Skin epidermis (tissue), 12 donors: ENCODE results near the gene CTNNA1.

Experiments used
- H3K27ac ChIP-seq, 21 experiments: fragments of 200-600 bp; sonication (generic) in 11 of 21; one replicate each; pipeline ENCODE4 v1.5.0; 2020; ENCODE audit warnings: mild to moderate bottlenecking in 3 of 21, inconsistent platforms in 2 of 21, moderate library complexity in 2 of 21
- H3K4me3 ChIP-seq, 7 experiments: fragments of 200-600 bp; sonication (generic) in 2 of 7; one replicate each; pipeline ENCODE4 v1.5.0; 2020; ENCODE audit warnings: inconsistent platforms in 2 of 7, mild to moderate bottlenecking in 2 of 7, moderate library complexity in 1 of 7

The CTNNA1 gene

DNA sequence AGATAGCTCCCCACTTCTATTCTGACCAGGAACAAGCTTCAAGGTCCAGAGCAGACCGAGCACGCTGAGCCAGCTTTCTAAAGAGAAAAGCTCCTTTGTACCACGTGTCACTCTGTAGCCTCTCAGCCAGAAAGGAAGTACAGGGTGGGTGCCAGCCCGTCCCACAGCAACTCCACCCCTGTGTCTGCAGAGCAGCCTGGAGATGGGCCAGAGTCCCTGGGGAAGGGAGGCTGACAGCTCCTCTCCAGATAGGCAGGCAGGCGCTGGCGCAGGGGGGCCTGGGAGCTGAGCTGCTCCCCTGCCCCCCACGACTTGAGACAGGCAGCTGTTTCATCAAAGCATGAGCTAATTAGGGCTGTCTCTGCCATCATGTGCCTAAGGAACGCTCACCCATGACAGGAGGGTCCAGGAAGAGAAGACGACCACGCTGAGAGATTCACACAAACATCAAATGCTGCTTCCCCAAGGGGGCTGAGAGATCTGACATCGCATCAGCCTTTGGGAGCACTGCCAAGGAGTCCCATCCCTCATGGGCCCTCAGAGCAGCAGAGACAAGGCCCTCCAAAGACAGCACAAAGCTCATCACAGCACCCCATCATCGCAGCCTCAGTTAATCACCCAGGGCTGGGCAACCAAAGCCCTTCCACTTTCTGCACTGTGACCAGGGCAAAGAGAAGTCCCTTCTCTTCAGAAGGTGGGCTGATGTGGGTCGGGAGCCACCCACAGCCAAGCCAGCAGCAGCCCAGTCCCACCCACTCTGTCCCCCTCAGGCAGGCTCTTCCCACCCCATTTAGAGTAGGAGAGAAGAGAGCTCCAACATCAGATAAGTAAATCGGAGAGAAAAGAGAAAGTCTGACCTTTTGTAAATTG is 200.4 kb downstream of the CTNNA1 start:
- Histone ChIP-seq H3K27ac (peak overlapping the region in 10 of 21 experiments; percentile 4 to 70 (median 40)), H3K4me3 (no peak overlapping the region)

DNA sequence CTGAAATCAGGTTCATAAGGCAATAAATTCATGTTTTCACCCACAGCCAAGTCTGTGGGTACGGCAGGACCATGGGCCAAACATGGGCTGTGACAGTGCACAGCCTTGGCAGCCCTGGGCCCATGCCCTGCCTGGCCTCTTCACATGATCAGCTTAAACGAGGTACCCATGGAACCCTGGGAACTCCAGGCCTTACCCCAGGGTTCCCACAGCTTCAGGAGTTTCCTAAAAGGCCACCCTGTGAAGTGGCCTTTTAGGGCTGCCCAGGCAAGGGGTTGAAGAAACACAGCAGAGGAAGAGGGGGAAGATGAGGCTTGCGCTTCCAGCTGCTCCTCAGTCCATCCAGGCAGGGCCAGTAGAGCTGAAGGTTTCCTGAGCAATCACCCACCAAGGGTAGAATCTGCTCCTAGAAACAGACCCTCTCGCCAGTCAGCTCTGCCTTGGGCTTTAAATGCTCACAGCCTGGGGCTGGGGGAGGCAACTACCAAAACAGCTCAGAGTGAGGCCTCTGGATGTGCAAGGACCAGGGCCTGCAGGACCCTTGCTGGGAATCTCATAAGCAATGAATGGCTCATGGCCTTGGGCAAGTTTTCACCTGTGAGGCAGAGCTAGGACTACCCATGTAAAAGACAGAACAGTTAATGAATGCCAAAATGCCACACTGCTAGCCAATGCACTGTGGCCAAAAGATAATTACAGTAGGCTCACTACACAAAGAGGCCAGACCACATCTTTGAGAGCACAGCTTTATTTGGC is 201.2 kb downstream of the CTNNA1 start:
- Histone ChIP-seq H3K4me3 (no peak overlapping the region), H3K27ac (peak overlapping the region in 5 of 21 experiments; percentile 8 to 67 (median 15))

DNA sequence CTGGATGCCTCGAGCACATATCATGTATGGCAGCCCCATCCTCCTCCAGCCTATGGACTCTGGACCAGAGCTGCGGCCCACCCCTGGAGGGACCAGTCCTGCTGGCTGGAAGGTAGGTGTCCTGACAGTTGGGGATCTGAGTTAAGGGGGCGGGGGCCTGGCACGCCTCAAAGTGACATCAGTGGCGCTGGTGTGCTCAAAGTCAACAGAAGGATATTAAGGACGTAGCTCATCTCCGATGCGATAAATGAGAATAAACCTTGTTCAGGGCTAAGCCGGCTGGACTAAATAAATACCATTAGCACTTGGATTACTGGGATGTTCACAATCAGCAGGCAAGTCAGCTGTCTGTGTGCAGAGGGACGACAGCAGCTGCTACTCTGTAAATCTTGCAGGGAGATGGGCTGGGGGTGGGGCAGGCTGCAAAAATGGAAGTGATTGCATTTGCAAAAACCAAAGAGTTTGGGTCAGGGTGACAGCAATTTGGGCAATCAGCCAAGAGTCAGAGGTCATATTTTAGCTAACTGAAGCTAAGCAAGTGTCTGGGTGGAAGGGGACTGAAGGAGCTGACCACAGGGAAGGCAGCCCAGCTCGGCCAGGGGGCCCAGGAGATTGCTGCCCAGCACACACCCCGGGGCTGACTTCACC is 201.9 kb downstream of the CTNNA1 start:
- Histone ChIP-seq H3K4me3 (no peak overlapping the region), H3K27ac (peak overlapping the region in 2 of 21 experiments; percentile 8 to 67)

DNA sequence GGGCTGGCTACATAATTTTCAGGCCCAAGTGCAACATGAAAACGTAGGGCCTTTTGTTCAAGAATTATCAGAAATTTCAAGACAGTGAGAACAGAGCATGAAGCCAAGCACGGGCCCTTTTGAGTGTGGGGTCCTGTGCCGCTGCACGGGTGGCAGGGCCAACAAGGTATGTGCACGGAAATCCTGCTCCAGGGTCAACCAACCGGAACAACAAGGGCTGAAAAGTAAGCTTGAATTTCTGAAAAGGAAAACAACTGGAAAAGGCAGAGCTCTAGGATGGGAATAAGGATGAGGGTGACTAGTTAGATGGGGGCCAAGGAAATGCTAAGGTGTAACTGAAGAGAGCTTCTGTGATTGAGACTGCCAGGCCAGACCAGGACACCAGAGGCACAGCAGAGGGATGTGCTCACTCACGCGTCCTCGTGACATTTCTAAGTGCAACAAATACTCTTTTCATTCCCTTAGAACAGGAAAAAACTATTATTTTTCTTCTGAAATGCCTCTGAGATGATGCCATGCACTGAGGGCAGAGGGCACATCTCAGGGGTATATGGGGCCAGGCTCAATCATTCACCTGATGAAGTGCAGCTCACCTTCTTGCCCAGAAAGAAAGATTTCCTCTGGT is 202.6 kb downstream of the CTNNA1 start:
- H3K27ac ChIP-seq: peak overlapping the region in 1 of 21 experiments; percentile 8

DNA sequence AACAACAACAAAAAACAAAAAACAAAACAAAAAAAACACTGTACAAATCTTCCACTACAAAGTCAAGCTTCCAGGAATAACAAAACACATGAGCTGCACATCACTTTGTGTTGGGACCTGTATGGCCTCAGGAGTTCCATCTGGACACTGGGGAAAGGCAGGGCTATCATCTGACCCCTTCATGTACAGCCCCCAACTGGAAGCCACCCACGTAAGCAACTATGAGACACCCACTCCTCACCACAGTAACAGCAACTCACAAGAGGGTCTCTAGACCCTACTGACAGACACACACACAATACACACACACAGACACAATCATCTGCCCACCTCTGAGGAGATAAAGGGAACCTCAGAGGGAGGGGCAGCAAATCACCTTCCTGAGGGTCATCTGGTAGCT is 203.6 kb downstream of the CTNNA1 start:
- Histone ChIP-seq H3K27ac (no peak overlapping the region), H3K4me3 (no peak overlapping the region)

More for the DNA sequence above, 202.6 kb downstream of the CTNNA1 start:
- H3K4me3 ChIP-seq: no peak overlapping the region

DNA sequence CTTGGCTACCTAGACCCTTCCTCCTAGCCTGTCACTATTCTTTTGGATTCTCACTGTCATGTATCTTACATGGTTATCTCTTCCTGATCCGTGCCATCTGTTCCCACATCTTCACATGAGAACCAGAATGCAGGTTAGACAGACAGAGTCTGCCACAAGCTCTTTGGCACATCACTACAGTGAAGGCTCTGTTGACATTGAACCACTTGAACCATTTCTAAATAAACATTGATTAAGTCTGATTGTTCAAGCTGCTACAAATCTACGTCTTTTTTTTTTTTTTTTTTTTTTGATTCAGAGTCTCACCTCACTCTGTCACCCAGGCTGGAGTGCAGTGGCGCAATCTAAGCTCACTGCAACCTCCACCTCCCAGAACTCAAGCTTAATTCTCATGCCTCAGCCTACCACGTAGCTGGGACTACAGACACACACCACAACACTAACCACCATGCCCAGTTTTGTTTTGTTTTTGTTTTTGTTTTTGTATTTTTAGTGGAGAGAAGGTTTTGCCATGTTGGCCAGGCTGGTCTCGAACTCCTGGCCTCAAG is 207.0 kb downstream of the CTNNA1 start:
- Histone ChIP-seq H3K27ac (no peak overlapping the region), H3K4me3 (no peak overlapping the region)

DNA sequence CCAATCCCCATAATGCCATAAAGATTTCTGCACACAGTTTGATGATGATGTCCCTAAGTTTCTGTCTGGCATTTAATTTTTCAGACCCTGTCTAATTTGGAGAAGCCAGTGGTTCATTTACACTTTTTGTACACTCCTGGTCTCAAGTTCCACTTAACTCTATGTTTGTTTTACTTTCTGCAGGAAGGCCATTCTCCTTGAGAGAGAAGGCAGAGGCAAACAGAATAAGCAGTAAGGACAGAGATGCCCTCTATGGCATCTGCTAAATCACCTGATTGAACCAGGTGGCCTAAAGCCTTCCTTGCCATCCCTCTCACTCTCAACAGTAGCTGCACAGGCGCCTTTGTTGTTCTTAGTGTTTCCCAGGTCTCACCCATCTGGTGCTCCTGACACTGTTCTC is 208.0 kb downstream of the CTNNA1 start:
- H3K4me3 ChIP-seq: no peak overlapping the region
- no peak overlapping the region for H3K27ac ChIP-seq

DNA sequence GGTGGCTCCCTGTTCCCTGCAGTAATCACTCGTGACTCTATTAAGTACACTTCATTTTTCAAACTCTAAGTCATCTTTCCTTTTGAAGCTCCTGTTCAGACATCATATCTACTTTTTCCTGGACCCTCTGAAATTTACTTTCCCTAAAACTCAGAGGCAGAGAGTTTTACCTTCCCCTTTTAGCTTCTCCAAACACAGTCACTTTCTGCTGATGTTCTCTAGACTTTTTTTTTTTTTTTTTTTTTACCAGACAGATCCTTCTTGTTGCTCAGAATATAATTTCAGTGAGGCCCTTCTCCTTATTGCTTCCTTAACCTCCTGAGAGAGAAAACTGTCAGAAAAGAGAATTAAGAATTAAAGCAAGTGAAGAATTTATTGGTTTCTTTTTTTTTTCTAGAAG is 208.5 kb downstream of the CTNNA1 start:
- Histone ChIP-seq H3K4me3 (no peak overlapping the region), H3K27ac (no peak overlapping the region)

DNA sequence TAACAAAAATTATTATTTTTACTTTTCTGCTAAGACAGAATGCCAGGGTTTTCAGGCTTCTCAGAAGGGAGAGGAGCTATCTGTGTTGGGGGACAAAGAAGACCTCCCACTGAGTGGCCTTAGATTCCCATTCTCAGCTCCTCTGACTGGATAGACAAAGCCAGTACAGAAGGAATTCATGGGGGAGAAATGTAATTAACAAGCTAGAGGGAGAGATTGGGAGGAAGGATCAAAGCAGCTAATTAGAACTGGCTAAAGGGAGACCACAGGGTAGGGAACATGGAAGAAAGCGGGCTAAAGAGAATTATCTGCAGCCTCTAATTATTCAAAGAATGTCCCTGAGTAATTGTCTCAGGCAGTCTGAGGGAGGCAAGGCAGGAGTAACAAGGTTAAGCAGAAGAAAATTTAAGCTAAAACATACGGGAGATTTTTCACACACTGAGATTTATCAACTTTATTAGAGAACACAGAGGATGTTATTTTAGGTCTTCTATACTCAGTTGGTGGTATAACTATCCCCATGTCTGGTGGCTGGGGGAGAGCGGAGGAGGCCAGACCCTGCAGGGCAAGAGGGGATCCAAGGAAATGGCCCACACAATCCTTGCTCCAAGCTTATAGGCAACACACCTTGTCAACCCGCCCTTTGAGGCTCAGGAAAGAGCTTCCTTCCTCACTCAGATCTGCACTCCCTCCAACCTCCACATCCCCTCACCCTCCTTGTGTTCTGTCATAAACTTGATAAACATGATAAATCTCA is 209.6 kb downstream of the CTNNA1 start:
- no peak overlapping the region for H3K27ac ChIP-seq

DNA sequence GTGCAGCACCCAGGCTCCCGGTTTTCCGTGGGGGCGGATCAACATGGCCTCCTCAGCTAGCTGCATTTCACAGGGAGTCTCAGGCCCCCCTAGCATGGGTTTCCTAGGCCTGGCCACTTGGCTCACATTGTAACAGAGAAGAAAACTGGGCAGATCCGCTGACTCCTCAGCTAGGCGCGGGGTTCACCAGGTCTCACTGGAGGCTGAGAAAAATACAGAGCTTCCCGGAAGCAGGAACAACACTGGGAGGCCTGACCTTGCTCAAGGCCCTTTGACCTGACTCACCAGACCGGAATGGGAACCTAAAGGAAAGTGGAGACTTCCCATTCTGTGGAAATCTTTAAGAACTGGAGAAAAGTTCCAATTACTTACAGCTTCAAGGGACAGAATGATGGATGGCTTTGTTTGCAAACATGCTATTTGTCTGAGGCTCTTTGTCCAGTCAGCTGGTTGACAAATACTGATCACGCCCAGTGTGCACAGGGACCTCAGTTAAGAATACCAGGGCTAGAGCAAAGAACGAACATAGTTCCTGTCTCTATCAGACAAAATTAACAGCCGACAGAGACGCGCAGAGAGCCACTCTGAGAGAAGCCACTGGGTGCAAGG is 210.6 kb downstream of the CTNNA1 start:
- H3K27ac ChIP-seq: no peak overlapping the region
- H3K4me3 ChIP-seq: no peak overlapping the region

More for the DNA sequence above, 209.6 kb downstream of the CTNNA1 start:
- H3K4me3 ChIP-seq: no peak overlapping the region

DNA sequence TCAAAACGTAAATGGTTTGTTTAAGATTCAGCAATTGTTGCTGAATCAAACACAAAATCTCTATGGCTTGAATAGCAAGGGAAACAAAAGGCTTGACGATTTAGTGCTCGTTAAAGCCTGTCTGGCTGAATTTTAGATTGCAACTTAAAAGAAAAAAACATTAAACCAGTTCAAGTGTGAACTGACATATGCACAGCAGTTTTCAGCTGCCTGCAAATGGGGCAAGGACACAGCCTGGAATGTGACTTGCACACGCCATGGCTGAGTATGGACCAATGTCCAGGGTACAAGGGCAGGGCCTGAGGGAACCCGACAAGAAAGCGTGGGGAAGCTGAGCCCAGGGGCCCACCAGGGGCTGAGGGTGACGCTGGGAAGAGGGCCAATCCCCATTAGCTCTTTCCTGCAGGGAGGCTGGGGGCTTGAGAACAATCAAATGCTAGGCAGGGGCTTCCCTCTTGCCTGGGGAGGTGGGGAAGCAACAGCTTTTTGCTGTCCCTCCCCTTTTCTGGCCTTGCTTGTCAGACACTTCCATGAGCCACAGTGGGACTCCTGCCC is 211.5 kb downstream of the CTNNA1 start:
- Histone ChIP-seq H3K27ac (no peak overlapping the region), H3K4me3 (no peak overlapping the region)

DNA sequence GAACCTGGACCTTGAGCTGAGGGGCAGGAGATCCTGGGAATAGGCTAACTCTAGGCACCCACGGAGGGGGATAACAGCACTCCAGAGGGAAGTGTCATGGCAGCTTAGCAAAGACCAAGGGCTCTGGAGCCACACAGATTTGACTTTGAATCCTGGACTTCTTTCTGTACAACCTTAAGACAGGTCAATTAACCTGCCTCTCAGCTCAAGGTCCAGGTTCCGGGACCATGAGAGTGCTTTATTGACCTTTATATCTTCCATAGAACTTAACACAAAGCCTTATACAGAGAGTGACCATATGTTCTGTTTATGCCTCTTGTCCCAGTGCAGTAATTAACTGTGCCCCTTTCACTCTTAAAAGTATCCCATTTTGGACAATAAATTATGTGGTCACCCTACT is 212.4 kb downstream of the CTNNA1 start:
- Histone ChIP-seq H3K4me3 (no peak overlapping the region), H3K27ac (no peak overlapping the region)

DNA sequence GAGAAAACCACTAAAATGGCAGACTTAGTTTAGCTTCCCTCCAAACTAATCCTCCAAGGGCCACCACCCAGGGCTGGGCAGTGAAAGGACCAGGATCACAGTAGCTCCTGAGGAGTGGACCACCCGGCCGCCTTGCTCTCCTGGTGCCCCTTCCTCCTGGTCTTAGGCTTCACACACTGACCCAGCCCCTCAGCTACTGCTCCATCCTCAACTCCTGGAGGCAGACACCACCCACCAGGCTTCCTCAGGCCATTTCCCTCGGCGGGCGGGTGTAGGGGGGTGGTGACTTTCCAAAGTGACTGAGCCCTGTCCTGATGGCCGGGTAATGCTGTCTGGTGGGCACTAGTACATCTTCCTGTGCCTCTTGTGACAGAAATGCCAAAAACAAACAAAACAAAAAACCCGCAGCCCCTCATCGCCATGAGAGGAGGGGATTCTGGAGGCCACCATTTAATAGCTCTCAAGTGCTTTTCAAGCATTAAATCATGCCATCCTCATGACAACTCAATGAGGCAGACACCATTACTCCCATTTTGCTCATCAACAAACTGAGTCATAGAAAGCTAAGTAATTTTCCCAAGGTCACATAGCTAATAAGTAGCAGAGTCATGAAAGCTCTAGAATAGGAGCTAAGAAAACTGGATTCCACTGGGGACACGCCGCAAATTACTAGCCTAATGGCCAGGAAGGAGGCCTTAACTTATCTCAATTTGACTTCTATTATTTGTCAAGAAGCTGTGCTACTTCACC is 213.2 kb downstream of the CTNNA1 start:
- H3K27ac ChIP-seq: no peak overlapping the region
- H3K4me3 ChIP-seq: no peak overlapping the region

DNA sequence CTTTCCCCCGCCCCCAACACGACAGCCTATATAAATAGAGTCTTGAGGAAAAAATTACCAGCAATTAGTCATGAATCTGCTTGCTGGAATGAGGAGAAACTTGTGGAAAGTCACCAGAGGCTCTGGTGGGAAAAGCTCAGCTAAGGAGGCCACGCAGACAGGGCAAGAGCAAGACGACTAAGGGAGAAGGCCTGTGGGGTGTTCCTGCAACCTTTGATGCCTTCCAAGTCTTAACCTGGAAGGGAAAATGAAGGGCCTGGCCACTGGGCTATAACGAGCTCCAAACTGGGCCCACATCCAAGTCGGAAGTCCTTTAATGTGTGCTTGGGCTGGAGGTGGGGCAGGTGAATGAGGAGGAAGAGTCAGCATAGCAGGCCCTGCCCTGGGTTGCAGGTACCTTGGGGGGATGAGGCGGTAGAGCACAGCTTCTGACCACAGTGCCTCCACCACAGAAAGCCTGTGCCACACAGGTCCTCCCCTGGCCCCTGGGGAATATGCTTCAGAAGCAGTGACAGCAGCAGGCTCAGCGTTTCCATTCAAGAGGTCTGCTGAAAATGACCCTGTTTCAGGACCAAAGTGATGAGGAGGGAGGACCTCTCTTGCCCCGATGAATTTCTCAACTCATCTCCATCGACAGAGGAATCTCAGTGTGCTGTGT is 214.7 kb downstream of the CTNNA1 start:
- no peak overlapping the region for H3K4me3 ChIP-seq
- no peak overlapping the region for H3K27ac ChIP-seq

DNA sequence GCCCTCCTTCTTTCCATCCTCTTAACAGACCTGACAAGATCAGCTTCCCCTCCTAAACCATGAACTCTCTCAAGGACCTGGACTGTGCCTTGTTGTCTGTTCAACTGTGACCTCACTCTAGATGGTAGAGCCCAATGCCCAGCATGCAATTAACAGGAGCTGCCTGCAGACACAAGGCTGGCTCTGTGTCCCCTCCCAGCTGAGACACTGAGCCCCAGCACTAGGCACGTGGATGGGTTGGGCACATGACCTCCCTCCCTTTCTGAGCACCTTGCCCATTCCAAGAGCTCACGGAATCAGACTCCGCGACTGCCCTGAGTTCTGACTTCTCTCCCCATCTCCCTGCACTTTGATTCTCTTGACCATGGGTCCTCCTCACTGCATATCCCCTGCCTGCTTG is 215.4 kb downstream of the CTNNA1 start:
- no peak overlapping the region for H3K4me3 ChIP-seq
- H3K27ac ChIP-seq: no peak overlapping the region

DNA sequence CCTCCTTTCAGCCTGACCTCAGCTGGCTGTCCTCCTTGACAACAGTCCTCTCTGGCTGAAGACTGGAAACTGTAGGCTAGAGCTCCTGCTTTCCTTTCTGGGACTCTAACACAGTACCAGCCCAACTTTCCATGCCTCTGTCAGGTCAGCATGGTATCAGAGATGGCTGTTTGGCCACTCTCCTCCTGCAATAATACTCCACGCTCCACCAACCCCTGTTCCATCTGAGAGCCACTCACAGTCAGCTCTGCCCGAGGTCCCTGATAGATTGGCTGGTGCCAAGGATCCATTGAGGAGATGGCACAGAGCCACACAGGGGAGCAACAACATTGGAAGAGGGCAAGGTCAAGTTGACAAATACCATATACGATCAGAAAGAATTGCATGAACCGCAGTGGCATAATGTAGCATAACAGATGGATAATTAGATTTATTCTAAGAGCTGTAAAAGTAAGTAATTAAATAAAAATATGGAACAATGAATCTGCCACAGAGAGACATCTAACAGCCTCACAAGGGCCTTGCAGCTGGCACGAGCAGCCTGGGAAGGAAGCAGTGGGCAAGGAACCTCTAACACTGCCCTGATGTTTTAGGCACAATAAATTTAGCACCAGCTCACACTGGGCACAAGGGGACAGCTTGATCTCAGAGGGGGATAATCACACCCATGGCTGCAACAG is 216.2 kb downstream of the CTNNA1 start:
- no peak overlapping the region for H3K4me3 ChIP-seq
- no peak overlapping the region for H3K27ac ChIP-seq

DNA sequence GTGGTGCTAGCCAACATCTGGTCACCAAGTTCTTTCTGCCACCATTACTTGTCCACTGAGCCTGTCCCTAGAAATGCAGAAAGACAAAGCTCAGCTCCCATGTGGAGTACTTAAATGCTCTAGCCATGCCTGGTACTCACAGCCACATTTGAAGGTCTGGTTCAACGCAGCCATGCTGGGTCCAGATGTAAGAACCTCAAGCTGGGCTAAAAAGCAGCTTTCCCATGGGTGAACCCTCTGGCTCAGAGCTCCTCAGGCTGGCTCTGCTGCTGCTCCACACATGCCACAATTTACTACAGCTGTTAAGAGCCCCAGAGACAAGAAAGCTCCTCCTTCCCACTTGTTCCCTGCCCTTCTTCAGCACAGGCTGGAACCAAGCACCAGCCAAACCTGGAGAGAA is 219.0 kb downstream of the CTNNA1 start:
- H3K4me3 ChIP-seq: no peak overlapping the region
- peak overlapping the region in 1 of 21 experiments; percentile 0 for H3K27ac ChIP-seq
